GM21576 (cell line): ENCODE data around the gene TENT4B.

ENCODE experiments used
- ATAC-seq: cut with Tn5 transposase; IDR thresholded peaks from one replicate; pipeline ENCODE4 v1.9.1; 2021; ENCODE audit warnings: mild to moderate bottlenecking, moderate library complexity; ENCODE audit not compliant: unreplicated experiment

Gene TENT4B

GRCh38 chr16:50254072-50254471 is 101.0 kb downstream of the TENT4B start:
- no peak for ATAC-seq

GRCh38 chr16:50255538-50255937 is 102.4 kb downstream of the TENT4B start:
- ATAC-seq, result no peak

GRCh38 chr16:50256604-50257003 is 103.5 kb downstream of the TENT4B start:
- no peak for ATAC-seq

- ATAC-seq, result no peak
These were observed 104.8 kb downstream of the TENT4B start for GRCh38 chr16:50257876-50258275.

- no peak for ATAC-seq
These were observed 106.5 kb downstream of the TENT4B start for GRCh38 chr16:50259334-50260205.

GRCh38 chr16:50260206-50261159 is 107.4 kb downstream of the TENT4B start:
- no peak for ATAC-seq

- no peak for ATAC-seq
These were observed 108.1 kb downstream of the TENT4B start for GRCh38 chr16:50261160-50261706.

GRCh38 chr16:50261707-50262235 is 108.7 kb downstream of the TENT4B start:
- ATAC-seq, result no peak

GRCh38 chr16:50263060-50263909 is 110.2 kb downstream of the TENT4B start:
- ATAC-seq, result no peak

GRCh38 chr16:50263940-50264929 is 111.1 kb downstream of the TENT4B start:
- ATAC-seq, result no peak

- peak; percentile 36 for ATAC-seq
These were observed 112.2 kb downstream of the TENT4B start for GRCh38 chr16:50265260-50265659.

GRCh38 chr16:50265716-50266336 is 112.7 kb downstream of the TENT4B start:
- ATAC-seq, result no peak

- ATAC-seq, result peak; percentile 83
These were observed 113.4 kb downstream of the TENT4B start, which contains the start of gene ADCY7 for GRCh38 chr16:50266337-50267091. TSS of gene ADCY7 (plus strand) at chr16:50266551. CDS start at chr16:50288180, 21,629 bp downstream.

GRCh38 chr16:50267151-50267631 is 114.1 kb downstream of the TENT4B start:
- ATAC-seq, result no peak

GRCh38 chr16:50267651-50268050 is 114.5 kb downstream of the TENT4B start:
- no peak for ATAC-seq

- ATAC-seq, result no peak
These were observed 115.2 kb downstream of the TENT4B start for GRCh38 chr16:50268352-50268751.

- ATAC-seq, result no peak
These were observed 116.1 kb downstream of the TENT4B start for GRCh38 chr16:50269061-50269705.
